DMS79 treated with DMSO at 0.1 percent for 48 hours (cell line): Measurements from ENCODE around the gene EHMT1.

ENCODE experiments used
- DNase-seq: peaks from one replicate; lab custom pipeline; 2025; lab: John Stamatoyannopoulos, UW

The EHMT1 gene

DNA sequence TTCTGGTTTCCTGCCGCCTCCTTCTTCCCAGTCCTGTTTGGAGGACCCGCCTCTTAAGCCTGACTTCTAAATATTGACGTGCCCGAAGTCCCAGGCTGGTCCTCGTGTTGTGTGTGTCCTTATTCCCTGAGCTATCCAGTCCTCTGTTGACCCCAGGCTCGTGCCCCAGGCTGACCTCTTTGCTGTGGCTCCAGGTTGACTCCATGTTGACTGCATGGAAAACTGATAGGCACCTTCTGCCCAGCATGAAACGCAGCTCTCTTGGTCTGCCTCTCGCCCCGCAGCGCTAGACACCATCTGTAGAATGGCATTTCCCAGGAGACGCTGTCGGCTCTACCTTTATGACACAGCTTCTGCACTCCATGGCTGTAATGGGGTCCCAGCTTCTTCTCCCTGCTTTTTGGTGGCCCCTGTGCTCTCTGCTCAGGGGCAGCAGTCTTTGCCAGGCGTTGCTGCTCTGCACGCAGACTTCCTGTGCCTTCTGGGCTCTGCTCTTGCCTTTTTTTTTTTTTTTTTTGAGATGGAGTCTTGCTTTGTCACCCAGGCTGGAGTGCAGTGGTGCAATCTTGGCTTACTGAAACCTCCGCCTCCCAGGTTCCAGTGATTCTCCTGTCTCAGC, 28.4 kb downstream of the EHMT1 start:
- DNase-seq = no peak

DNA sequence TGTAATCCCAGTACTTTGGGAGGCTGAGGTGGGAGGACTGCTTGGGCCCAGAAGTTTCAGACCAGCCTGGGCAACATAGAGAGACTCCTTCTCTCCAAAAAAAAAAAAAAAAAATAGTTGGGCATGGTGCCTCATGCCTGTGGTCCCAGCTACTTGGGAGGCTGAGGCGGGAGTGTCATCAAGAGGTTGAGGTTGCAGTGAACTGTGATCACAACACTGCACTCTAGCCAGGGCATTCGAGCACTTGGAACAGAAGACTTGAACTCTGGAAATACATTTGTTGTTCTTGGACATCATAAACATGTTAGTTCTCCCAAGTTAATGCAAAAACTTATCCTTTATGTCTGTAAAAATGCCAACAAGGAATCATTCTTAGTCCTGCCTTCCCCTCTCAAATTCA, 29.6 kb downstream of the EHMT1 start:
- DNase-seq = no peak

DNA sequence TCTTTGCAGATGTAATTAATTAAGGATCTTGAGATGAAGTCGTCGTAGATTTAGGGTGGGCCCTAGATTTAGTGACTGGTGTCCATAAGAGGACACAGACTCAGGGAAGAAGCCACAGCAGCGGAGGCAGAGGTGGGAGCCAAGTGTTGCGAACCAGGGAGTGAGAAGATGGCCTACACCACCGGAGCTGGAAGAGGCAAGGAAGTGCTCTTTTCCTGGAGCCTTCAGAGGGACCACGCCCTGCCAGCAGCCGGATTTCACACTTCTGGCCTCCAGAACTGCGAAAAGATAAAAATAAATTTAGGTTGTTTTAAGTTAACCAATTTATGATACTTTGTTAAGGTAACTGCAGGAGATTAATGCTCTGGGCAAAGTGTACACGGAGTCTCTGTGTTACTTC, 30.7 kb downstream of the EHMT1 start:
- DNase-seq = no peak

DNA sequence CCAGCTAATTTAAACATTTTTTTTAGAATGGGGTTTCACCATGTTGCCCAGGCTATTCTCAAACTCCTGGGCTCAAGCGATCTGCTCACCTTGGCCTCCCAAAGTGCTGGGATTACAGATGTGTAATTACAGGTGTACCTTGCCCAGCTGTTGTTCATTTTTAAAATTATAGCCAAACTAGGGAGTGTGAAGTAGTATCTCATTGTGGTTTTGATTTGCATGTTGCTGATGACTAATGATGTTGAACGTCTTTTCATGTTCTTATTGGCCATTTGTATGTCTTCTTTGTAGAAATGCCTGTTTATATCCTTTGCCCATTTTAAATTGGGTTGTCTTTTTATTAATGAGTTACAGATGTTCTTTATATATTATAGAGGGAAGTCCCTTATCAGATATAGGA, 31.5 kb downstream of the EHMT1 start:
- DNase-seq = no peak

DNA sequence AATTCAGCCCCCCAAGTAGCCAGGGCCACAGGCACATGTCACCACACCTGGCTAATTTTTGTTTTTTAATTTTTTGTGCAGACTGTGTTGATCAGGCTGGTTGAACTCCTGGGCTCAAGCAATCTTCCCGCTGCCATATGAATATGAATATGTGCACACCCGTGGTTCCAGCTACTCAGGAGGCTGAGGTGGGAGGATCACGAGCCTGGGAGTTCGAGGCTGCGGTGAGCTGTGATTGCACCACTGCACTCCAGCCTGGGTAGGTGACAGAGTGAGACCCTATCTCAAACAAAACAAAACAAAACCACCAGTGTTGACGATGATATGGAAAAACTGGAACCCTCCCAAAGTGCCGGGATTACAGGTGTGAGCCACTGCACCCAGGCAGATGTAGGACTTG, 32.0 kb downstream of the EHMT1 start:
- DNase-seq = no peak

DNA sequence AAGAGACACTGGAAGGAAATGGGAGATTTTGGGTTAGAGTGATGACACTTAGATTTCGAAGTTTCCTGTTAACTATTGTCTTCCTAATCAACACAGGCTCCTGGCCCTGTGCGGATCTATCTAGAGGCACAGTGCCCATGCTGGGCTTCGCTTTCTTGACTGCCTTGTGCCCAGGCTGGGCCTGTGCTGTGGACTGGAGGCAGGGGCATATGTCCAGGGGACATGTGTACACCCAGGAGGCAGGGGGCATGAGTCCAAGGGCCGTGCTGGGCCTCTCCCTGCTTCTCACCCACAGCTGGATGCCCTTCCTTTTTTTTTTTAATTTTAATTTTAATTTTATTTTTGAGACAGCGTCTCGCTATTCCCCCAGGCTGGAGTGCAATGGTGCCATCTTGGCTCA, 37.6 kb downstream of the EHMT1 start:
- DNase-seq = no peak

DNA sequence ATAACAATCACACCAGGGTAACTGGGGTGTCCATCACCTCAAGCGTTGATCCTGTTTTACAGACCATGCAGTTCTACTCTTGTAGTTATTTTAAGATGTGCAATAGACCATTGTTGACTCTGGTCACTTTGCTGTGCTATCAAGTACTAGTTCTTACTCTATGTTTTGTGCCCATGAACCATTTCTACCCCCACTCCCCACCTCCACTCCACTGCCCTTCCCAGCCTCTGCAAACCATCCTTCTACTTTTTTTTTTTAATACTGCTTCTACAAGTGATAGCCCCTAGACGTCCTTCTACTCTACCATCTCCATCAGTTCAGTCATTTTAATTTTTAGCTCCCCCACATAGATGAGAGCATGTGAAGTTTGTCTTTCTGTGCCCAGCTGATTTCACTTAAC, 38.8 kb downstream of the EHMT1 start:
- no peak for DNase-seq

DNA sequence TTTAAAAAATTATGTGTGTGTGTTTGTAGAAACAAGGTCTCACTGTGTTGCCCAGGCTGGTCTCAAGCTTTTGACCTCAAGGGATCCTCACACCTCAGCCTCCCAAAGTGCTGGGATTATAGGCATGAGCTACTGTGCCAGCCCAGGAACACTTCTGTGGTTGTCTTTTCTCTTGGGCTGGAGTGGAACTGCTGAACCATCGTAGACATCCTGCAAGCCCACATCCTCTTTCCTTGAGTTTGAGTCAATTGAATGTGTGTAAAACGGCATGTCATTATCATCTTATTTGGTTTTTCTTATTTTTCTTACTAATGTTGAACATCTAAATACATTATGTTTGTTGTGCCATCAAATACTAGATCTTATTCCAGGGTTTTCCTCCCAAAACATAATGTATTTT, 40.0 kb downstream of the EHMT1 start:
- no peak for DNase-seq

DNA sequence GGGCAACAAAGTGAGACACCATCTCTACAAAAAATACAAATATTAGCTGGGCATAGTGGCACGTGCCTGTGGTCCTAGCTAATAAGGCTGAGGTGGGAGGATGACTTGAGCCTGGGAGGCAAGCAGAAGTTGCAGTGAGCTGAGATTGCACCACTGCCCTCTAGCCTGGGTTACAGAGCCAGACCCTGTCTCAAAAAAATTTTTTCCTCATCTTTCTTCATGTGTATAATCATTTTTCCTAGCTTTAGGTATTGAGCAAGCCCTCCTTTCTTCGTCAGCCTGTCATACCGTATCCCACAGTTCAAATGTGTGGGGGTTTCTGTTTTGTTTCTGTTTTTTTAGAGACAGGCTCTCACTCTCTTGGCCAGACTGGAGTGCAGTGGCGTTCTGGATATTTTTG, 41.3 kb downstream of the EHMT1 start:
- no peak for DNase-seq

DNA sequence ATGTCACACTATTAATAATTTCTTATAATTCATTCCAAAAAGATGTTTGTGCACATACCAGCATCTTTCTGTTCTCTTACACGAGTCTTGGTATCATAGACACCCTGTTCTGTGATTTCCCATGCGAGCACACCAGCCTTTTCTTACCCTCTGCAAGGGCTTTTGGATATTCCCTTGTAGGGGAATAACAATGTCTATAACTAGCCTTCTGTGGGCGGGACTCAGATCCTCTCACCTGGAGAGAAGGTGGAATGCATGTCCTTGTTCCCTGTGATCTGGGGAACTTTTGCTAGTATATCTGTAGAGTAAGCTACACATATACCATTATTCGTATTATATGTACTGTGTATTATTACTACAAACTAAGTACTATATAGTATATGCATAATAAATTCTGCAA, 44.8 kb downstream of the EHMT1 start:
- no peak for DNase-seq

DNA sequence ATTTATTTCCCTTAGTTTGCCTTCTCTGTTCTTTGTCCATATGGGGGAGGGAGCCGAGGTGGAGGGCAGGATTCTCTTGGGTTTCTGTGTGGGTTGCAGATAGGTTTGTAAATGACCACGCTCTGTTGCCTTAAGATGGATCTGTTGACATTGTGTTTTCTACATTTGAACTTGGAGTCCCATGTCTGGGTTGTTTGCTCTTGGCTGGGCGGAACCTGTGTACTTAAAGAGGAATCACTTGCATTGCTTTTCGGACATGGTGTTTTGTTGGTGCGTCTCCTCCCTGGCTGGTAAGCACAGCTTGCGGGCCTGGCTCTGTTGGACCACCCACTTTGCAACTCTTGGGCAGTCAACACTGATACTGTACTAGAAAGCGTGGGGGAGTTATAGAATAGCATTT, 45.9 kb downstream of the EHMT1 start:
- DNase-seq = no peak

DNA sequence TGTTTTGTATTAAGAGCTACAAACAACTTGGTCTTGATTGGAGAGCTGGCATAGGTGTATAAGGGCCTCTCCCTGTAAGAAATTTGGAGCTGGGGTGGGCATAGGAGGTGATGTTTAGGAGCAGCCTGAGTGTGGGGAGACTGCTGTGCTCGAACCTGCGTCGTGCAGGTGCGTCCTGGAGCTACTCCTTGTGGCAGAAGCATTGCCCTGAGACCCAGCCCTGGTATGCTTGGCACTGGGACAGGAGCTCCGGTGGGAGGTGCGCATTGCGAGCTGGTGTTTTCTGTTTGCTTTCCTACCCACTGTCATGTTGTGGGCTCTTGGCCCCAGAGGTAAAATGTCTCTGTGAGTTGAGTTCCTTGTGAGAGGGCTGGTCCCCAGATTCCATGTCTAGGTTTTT, 46.4 kb downstream of the EHMT1 start:
- no peak for DNase-seq

DNA sequence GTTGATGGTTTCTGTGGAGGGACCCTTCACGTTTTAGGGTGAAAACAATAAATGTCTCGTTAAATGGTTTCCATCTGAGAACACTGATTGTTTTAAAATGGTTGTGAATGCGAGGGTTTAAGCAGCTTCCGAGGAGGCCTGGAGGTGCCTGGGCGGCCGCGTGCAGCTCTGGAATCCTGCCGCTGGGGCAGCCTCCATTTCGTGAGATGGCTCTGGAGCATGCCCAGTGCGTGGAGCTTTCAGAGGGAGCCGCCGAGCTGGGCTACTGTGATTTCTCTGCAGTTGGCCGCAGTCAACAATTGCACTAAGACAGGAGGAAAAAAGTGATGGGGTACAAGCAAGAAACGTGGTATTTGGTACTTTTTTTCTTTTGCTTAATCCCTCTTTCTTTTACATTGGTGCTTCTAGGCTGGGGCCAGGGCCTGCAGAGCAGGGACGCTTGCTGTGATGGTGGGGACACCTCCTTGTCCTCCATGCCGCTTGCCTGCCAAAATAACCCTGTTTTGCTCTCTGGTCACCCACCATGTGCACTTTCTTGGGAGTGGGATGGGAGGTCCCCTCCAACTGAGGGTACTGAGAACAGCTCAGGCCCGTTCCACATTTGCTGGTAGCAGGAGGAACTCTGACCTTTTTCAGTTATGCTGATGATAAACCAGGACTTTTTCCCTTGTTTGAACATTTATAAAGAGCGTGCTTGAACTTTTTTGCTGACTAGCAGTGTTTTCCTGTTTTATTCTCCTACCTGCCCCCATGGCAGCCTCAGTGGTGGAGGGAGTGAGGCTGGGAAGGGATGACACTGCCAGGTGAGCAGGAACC, 47.1 kb downstream of the EHMT1 start:
- DNase-seq = no peak

DNA sequence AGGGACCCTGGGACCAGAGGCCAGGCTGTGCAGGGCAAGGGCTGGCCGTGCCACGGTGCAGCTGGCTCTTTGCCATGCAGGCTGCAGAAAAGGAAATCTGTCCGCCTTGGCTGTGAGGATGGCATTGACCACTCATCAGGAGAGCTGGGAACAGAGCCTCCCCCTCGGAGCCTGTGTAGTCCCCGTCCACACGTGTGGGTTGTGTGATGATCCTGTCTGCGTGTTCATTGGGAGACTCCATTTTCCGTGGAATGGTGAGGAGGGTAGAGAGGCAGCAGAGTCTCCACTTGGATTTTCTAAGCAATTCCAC, 47.7 kb downstream of the EHMT1 start:
- no peak for DNase-seq

DNA sequence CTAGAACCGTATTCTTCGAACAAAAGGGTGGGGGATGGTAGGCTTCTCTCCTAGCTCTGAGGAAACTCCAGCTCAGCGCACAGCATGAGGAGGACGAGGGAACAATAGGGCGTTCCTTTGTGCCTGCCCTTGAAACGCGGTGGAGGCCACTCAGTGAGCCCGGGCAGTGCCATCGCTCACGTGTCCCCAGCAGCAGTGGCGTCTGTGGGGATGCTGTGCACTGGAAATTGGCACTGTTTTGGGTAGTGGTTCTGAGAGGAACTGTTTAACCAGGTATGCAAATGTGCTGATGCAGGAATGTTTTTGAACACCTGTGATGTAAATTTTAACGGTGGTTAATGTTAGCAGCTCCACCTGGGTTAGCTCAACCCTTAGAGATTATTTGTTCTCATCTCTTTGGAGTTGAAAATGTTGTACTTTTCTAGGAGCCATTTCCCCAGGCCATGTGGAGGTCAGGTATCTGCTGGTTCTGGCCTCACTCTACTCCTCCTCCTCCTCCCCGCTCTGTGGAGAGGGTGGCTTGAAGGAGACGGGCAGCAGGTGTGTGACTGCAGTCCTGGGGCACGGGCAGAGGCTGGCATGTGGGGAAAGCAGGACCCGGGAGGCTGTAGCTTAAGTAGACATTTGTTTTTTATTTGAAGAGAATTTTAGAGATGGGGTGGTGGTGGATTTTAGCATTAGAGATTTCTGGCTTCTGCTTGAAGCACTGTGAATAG, 48.3 kb downstream of the EHMT1 start:
- DNase-seq = peak; percentile 88

DNA sequence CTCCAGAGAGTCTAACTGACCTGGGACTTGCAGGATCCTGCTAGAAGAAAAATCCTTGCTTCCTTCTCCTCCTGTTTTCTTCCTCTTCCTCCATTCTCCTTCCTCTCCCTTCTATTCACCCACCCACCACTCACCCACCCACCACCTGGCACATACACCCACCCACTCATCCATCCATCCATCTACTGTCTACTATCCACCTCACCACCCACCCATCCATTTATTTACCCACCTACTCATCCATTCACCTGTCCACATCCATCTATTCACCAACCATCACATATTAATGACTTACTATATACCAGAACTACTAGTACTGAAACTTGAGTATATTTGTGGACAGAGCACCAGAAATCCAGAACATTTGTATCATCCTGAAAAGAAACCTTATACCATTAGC, 49.4 kb downstream of the EHMT1 start:
- DNase-seq = no peak

DNA sequence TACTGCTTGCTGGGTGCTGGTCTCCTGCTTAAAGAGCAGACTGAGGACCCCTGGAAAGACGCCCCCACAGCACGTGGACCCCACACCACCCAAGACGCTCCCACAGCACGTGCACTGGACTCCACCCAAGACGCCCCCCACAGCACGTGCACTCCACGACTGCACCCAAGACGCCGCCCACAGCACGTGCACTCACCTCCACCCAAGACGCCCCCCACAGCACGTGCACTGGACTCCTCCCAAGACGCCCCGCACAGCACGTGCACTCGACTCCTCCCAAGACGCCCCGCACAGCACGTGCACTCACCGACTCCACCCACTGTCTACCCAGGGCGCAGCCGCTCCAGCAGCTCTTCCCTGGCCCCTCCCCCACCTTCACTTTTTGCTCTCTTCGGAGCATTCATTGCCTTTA, 50.5 kb downstream of the EHMT1 start:
- DNase-seq = no peak

DNA sequence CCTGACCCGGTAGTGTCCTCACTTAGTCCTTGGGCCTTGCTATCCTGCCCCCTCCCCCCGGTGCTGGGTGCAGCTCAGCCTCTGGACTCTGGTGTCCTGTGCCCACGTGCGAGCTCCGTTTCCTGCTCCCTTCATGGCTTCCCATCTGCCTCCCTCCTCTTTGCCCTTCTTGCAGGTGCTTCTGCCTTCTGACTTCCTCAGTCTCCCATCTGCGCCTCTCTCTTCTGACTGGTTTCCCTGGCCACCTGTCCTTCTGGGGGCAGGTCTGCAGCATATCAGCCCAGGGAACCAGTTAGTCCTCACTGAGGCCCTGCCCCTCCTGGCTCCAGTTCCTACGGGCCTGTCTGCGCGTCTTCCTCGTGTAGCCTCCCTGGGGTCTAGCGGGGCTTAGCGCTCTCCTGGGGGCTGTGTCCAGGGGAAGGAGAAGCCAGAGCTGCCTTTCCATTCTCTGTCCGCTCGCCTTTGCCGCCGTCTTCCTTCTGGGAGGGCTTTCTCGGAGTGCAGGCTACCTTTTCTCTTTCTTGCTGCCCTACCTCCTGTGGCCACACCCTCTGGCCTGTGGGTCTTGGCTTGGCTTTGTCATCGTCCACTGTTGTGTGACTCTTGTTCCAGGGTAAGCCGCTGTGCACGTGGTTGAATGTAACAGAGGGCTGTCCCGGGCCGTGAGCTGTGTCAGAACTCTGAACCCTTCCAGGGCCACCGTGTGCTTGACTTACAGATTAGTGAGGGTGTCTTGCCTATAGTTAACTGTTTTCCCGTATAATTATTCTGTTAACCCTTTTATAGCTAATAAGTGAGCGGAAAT, 51.8 kb downstream of the EHMT1 start:
- no peak for DNase-seq

DNA sequence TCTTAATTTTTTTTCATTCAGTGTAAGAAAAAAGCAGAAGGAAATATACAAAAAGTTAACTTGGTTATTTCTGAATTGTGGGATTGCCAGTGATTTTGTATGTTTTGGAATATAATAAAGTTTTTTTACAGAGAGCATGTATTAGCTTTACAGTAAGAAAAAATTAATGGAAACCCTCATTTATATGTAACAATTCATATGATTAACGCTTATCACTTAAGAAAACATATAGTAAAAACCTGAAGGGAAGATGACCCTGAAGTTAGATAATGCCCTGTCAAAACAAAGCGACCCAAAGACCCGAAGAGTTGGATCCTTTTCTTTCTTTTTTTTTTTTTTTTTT, 52.4 kb downstream of the EHMT1 start:
- DNase-seq = no peak

DNA sequence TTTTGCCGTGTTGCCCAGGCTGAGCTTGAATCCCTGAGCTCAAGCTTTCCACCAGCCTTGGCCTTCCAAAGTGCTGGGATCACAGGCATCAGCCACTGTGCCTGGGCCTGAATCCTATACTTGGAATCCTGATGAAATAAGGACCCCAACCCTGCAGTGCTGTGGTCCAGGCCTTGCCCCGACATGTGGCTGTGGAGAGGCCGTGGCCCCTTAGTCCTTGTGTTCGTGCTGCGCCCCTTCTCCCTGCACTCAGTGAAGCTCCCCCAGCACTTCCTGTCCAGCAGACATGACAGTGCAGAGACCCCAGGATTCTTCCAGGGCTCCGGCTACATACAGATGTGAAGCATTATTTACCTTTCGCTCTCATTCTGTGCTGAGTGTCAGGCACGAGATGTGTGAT, 52.9 kb downstream of the EHMT1 start:
- no peak for DNase-seq

DNA sequence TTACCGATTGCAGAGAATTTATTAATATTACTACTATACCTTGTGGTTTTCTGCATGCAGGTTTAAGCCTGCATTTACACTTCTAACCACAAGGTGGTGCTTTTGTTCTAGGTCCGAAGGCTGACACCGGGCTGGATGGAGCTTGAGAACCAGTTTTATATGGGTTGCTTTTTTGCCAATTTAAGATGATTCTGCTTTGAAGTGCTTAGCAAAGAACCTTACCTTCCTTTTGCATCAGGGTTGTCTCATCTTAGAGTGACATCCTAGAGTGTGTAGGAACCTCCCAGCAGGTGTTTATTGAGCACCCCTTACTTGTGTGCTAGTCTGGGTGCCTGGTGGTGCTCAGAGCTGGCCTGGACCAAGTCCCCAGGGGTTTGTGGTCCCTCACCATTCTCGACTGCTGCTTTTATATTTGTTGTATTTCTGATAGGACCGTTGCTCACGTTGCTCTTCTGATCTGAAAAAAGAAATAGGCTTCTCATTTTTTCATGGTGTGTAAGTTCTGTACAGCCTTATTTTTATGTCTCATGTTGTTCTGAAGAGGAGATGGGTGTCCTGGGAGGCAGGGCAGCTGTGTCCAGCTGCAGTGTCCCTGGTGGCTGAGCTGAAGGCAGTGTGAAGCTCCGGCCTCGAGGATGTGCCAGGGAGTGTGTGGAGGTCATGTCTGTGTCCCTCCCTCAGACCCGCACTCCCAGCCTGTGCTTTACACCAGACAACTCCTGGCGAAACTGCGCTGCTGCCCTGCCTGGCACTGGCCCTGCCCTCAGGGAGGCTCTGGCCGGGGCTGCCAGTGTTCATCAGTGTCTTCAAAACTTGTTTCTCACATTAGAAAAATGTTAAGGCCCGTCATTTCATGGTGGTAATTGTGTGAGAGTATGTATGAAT, 54.3 kb downstream of the EHMT1 start:
- peak; percentile 78 for DNase-seq

DNA sequence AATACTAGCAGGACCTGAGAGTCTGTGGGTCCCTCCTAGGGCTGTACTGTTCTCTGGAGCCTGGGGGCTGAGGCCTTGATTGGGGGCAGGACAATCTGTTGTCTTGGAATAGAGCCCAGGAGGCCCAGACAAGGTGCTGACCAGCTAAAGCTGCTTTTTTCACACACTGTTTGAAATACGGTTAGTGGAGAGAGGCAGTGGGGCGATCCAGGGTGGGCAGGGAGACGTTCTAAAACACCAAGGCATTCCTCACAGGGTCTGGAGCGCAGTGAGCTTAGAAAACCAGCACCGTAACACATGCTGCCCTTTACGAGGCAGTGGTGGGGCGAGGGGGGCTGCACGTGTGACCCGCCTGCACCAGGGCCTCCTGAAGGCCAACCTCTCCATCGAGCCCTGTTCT, 55.1 kb downstream of the EHMT1 start:
- no peak for DNase-seq
